SK-N-SH (cell line): ENCODE results near the gene NFIA. TPM values are rescaled to one million over a fixed set of nuclear protein-coding genes. Genes with fewer than 3 reads are reported as not detected.
A peak's percentile ranks its signal among the peaks of the same experiment; 100 is the strongest.

Experiments
- CTCF ChIA-PET: fragments of 300-600, 350-600 bp; formaldehyde crosslinking; extraction: SDS; loops from one replicate; lab custom pipeline; 2021; lab: Yijun Ruan, JAX
- POLR2A ChIA-PET: fragments of 350-600 bp; sonication (Branson Sonifier 250); formaldehyde crosslinking; extraction: SDS; loops from one replicate; lab custom pipeline; 2020; ENCODE audit warnings: antibody characterized with exemption, inconsistent platforms; lab: Yijun Ruan, JAX
- DNase-seq: peaks from one replicate; pipeline ENCODE4 v3.0.0; 2012
- H2AFZ ChIP-seq: fragments of 200-600 bp; sonication (generic); 2 replicates; pipeline ENCODE4 v1.8.1; 2016; ENCODE audit warnings: antibody characterized with exemption, mild to moderate bottlenecking, low read depth
- H3F3A ChIP-seq: fragments of 200-600 bp; sonication (generic); replicated peaks from 2 replicates; pipeline ENCODE3; 2016; ENCODE audit warnings: antibody characterized with exemption, mild to moderate bottlenecking; ENCODE audit not compliant: insufficient read depth
- H3K27ac ChIP-seq, 2 experiments: fragments of 200-500 bp in 1 of 2; fragments of 200-600 bp in 1 of 2; sonication (Bioruptor generic) in 1 of 2; sonication (generic), shearing (Covaris generic) in 1 of 2; 2 replicates each; pipeline versions ENCODE4 v1.5.1 to v1.6.1; 2014 to 2016; ENCODE audit warnings: low read depth in 2 of 2, inconsistent platforms in 1 of 2, low read length in 1 of 2, mild to moderate bottlenecking in 1 of 2, mixed read lengths in 1 of 2
- H3K27me3 ChIP-seq: fragments of 200-600 bp; sonication (generic), shearing (Covaris generic); 2 replicates; pipeline ENCODE4 v1.6.1; 2016; ENCODE audit warnings: mixed run types; ENCODE audit not compliant: insufficient read depth
- H3K36me3 ChIP-seq, 2 experiments: fragments of 200-500 bp in 1 of 2; fragments of 200-600 bp in 1 of 2; sonication (Bioruptor generic) in 1 of 2; sonication (generic) in 1 of 2; replicated peaks in 1 of 2; 2 replicates each; pipeline versions ENCODE3 to v1.5.1; 2014 to 2016; ENCODE audit warnings: low read length in 1 of 2, mild to moderate bottlenecking in 1 of 2; ENCODE audit not compliant: insufficient read depth in 2 of 2, control insufficient read depth in 1 of 2
- H3K4me1 ChIP-seq, 2 experiments: fragments of 200-500 bp in 1 of 2; fragments of 200-600 bp in 1 of 2; sonication (Bioruptor generic) in 1 of 2; sonication (generic), shearing (Covaris generic) in 1 of 2; 2 replicates each; pipeline versions ENCODE4 v1.5.1 to v1.6.1; 2014 to 2016; ENCODE audit warnings: low read depth in 1 of 2, low read length in 1 of 2, mixed run types in 1 of 2; ENCODE audit not compliant: insufficient read depth in 2 of 2, control insufficient read depth in 1 of 2
- H3K4me2 ChIP-seq: fragments of 200-600 bp; sonication (generic), shearing (Covaris generic); 2 replicates; pipeline ENCODE4 v1.6.1; 2017; ENCODE audit warnings: mixed run types
- H3K4me3 ChIP-seq, 2 experiments: fragments of 200-500 bp in 1 of 2; fragments of 200-600 bp in 1 of 2; sonication (Bioruptor generic) in 1 of 2; sonication (generic), shearing (Covaris generic) in 1 of 2; 2 replicates each; pipeline versions ENCODE4 v1.5.1 to v1.8.1; 2014 to 2016; ENCODE audit warnings: low read depth in 2 of 2, inconsistent platforms in 1 of 2, low read length in 1 of 2, mild to moderate bottlenecking in 1 of 2, mixed read lengths in 1 of 2, moderate library complexity in 1 of 2
- H3K79me2 ChIP-seq: fragments of 200-600 bp; sonication (generic); 2 replicates; pipeline ENCODE4 v1.8.1; 2017; ENCODE audit warnings: mild to moderate bottlenecking; ENCODE audit not compliant: insufficient read depth
- H3K9ac ChIP-seq: fragments of 200-600 bp; sonication (generic); 2 replicates; pipeline ENCODE4 v1.6.1; 2017; ENCODE audit warnings: mixed run types
- H3K9me2 ChIP-seq: fragments of 200-600 bp; sonication (generic); 2 replicates; pipeline ENCODE4 v1.6.1; 2017; ENCODE audit warnings: mixed run types
- H3K9me3 ChIP-seq: fragments of 200-600 bp; sonication (generic); 2 replicates; pipeline ENCODE4 v1.6.1; 2017; ENCODE audit warnings: mixed run types, mild to moderate bottlenecking, moderate library complexity
- H4K20me1 ChIP-seq: fragments of 200-600 bp; sonication (generic); 2 replicates; pipeline ENCODE4 v1.6.1; 2017; ENCODE audit warnings: mild to moderate bottlenecking, mixed run types; ENCODE audit not compliant: insufficient read depth
- CHD2 ChIP-seq: fragments of 150-350 bp; IDR thresholded peaks from 2 replicates; pipeline ENCODE4 v1.6.1; 2018; ENCODE audit warnings: low read length; ENCODE audit not compliant: partially characterized antibody
- ELF1 ChIP-seq: IDR thresholded peaks from 2 replicates; pipeline ENCODE4 v1.4.0; 2012
- EP300 ChIP-seq, 2 experiments: IDR thresholded peaks; 2 replicates each; pipeline versions ENCODE4 v1.4.0 to v1.6.1; 2012; ENCODE audit warnings: borderline replicate concordance in 1 of 2, low read depth in 1 of 2, low read length in 1 of 2
- EZH2phosphoT487 ChIP-seq: fragments of 200-600 bp; sonication (generic); IDR thresholded peaks from 2 replicates; pipeline ENCODE4 v1.6.1; 2017; ENCODE audit warnings: low read depth, mixed run types, mild to moderate bottlenecking, antibody characterized with exemption, moderate library complexity, borderline replicate concordance
- FOXJ3 ChIP-seq: sonication (generic); formaldehyde crosslinking; IDR thresholded peaks from 2 replicates; pipeline ENCODE4 v1.5.1; 2020; ENCODE audit warnings: mild to moderate bottlenecking, missing genetic modification reagents
- FOXM1 ChIP-seq: IDR thresholded peaks from 2 replicates; pipeline ENCODE4 v1.4.0; 2012; ENCODE audit warnings: low read depth, mild to moderate bottlenecking
- GABPA ChIP-seq: IDR thresholded peaks from 2 replicates; pipeline ENCODE4 v1.4.0; 2012; ENCODE audit warnings: low read depth, mild to moderate bottlenecking
- MXI1 ChIP-seq: IDR thresholded peaks from 2 replicates; pipeline ENCODE4 v1.6.1; 2012; ENCODE audit warnings: mild to moderate bottlenecking, low read depth, low read length, improper control_type of control experiment
- TAF1 ChIP-seq: IDR thresholded peaks from 2 replicates; pipeline ENCODE4 v1.6.1; 2012; ENCODE audit warnings: low read depth, mild to moderate bottlenecking, low read length, moderate library complexity, borderline replicate concordance
- YY1 ChIP-seq: IDR thresholded peaks from 2 replicates; pipeline ENCODE4 v1.4.0; 2012; ENCODE audit warnings: low read depth, mild to moderate bottlenecking
- WGBS: methylation state at CpG from one replicate; pipeline ENCODE4 v1.1.6; 2017; ENCODE audit warnings: low lambda C conversion rate; 5-methylcytosine and 5-hydroxymethylcytosine counted together
- polyA plus RNA-seq, 3 experiments: library from polyadenylated mRNA; depleted of rRNA; stranded (reverse); fragments of >200 nt; gene quantifications; 2 replicates each; pipeline ENCODE4 v1.2.3, GENCODE V29; 2012
- TF ChIP-seq, protein P1 (sequence below): IDR thresholded peaks from 2 replicates; pipeline ENCODE4 v1.4.0; 2012; ENCODE audit warnings: low read depth
- TF ChIP-seq, protein P2 (sequence below): IDR thresholded peaks from 2 replicates; pipeline ENCODE4 v1.4.0; 2012; ENCODE audit warnings: low read depth, borderline replicate concordance
- TF ChIP-seq, protein P3 (sequence below): IDR thresholded peaks from 2 replicates; pipeline ENCODE4; 2012

NFIA gene
- polyA plus RNA-seq, 1 of the 3 experiments (the other 2 are of a cell fraction): 3.3 TPM

DNA sequence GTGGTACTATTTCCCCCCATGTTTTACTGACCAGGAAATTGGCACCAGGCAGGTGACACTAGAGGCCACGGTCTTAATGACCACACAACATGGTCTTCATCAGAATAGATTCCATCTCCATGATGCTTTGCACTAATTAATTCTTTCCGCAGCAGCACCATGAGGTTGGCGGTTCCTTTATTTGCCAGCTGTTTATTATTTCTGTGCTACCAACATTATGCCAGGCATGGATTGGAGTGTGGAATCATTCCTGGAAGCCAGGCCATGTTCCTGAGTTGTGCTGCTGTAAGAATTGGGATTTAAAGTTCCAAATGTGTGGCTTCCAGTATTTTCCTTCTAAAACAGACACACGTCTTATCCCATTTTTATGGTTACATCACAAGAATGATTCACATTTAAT lies 107.8 kb downstream of the NFIA start:
- Histone ChIP-seq H3K9me2 (no peaks in the 10 kb centered on the region), H3K36me3 (no peaks in the 10 kb centered on the region), H3F3A (no peaks in the 10 kb centered on the region), H3K27ac (peak overlapping the region in 1 of 2 experiments; percentile 62; a peak in 2 of 4 replicates), H2AFZ (no peak overlapping the region), H3K9ac (no peak overlapping the region), H3K9me3 (no peaks in the 10 kb centered on the region), H3K27me3 (no peaks in the 10 kb centered on the region), H3K4me2 (no peak overlapping the region), H3K4me3 (no peak overlapping the region), H4K20me1 (no peaks in the 10 kb centered on the region), H3K79me2 (no peaks in the 10 kb centered on the region), H3K4me1 (peaks cover 5 to 15% of the 10 kb centered on the region in 2 experiments; a peak in 3 of 4 replicates)
- 94% methylated on average over 4 of the region's 4 CpGs for WGBS
- ChIA-PET CTCF (interaction anchor here (1.2 to 1.3 kb wide), 2 partner anchors 11 to 140 kb away, joined by 3 read pairs; no protein-coding TSS in a partner anchor), POLR2A (no interaction called here)
- TF ChIP-seq FOXJ3 (CRISPR knock-in tag) (no peak), FOXM1 (no peak), CHD2 (no peak), YY1 (no peak), TAF1 (no peak), MXI1 (no peak), GABPA (no peak), EP300 (IDR thresholded peaks at IDR 0.05; ENCODE audit: borderline replicate concordance in 1 of 2, low read depth in 1 of 2, low read length in 1 of 2) (no peak), ELF1 (no peak), EZH2phosphoT487 (no peak)
- TF ChIP-seq, protein P1, sequence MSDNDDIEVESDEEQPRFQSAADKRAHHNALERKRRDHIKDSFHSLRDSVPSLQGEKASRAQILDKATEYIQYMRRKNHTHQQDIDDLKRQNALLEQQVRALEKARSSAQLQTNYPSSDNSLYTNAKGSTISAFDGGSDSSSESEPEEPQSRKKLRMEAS: no peak
- TF ChIP-seq, protein P2, sequence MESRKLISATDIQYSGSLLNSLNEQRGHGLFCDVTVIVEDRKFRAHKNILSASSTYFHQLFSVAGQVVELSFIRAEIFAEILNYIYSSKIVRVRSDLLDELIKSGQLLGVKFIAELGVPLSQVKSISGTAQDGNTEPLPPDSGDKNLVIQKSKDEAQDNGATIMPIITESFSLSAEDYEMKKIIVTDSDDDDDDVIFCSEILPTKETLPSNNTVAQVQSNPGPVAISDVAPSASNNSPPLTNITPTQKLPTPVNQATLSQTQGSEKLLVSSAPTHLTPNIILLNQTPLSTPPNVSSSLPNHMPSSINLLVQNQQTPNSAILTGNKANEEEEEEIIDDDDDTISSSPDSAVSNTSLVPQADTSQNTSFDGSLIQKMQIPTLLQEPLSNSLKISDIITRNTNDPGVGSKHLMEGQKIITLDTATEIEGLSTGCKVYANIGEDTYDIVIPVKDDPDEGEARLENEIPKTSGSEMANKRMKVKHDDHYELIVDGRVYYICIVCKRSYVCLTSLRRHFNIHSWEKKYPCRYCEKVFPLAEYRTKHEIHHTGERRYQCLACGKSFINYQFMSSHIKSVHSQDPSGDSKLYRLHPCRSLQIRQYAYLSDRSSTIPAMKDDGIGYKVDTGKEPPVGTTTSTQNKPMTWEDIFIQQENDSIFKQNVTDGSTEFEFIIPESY: no peak
- TF ChIP-seq, protein P3, sequence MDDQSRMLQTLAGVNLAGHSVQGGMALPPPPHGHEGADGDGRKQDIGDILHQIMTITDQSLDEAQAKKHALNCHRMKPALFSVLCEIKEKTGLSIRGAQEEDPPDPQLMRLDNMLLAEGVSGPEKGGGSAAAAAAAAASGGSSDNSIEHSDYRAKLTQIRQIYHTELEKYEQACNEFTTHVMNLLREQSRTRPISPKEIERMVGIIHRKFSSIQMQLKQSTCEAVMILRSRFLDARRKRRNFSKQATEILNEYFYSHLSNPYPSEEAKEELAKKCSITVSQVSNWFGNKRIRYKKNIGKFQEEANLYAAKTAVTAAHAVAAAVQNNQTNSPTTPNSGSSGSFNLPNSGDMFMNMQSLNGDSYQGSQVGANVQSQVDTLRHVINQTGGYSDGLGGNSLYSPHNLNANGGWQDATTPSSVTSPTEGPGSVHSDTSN: no peak
- DNase-seq: no peak
